NAMALWA (cell line): ENCODE data around the gene MYO1D.
"Not testable (repeated sequence)": the region's sequence is repeated elsewhere in the genome, so short reads cannot be mapped to it uniquely, and the experiment has no call there.

Experiments
- DNase-seq: peaks from one replicate; pipeline ENCODE4 v3.0.0-alpha.2; 2015; ENCODE audit warnings: low spot score

MYO1D gene

DNA sequence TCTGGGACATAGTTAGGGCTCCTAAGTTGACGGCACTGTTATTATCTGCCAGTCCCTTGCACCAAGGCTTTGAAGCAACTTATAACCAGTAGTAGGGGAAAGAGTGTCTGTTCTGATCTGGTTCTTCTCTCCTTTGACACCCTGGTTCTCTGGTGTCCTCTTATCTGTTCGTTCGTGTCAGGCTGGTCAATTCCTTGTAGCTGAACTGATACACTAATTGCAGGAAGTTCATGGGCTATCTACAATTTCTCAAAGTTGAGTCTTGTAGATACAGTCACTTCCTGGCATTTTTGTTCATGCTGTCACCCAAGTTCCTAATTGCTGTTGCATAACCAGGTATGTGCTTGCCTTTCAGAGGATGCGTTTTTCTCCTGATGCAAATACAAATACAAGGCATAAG lies 17.3 kb upstream of the MYO1D start:
- no peak for DNase-seq

DNA sequence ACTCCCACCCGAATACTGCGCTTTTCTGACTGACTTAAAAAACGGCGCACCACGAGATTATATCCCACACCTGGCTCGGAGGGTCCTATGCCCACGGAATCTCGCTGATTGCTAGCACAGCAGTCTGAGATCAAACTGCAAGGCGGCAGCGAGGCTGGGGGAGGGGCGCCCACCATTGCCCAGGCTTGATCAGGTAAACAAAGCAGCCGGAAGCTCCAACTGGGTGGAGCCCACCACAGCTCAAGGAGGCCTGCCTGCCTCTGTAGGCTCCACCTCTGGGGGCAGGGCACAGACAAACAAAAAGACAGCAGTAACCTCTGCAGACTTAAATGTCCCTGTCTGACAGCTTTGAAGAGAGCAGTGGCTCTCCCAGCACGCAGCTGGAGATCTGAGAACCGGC lies 10.5 kb upstream of the MYO1D start:
- not testable (repeated sequence) for DNase-seq

DNA sequence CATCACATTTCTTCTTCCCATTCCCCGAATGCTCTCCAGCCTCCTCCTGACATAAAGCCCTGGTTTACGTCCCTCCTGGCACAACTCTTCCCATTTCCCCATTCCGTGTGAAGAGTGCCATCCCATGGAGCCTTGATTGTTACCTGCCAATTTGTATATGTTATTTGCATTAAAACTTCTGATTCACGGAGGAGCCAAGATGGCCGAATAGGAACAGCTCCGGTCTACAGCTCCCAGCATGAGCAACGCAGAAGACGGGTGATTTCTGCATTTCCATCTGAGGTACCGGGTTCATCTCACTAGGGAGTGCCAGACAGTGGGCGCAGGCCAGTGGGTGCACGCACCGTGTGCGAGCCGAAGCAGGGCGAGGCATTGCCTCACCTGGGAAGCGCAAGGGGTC lies 10.0 kb upstream of the MYO1D start:
- not testable (repeated sequence) for DNase-seq

DNA sequence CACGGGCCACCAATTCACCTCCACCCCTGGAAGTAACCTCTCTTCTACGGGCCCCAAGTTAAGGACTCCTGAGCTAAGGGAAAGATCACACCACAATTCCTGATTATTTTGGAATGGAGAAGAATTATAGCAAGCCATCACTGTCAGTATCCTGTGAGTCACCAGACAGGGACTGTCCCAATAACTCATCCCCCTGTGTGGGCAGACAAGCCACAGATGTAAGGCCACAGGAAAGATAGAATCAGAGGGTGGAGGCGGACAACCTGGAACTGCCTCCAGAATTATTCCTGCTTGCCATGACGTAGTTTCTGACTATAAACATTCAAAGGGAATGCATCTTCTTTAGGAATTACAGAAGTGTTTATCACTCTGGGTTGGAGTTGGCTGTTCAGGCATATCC lies 5.8 kb upstream of the MYO1D start:
- DNase-seq = no peak

DNA sequence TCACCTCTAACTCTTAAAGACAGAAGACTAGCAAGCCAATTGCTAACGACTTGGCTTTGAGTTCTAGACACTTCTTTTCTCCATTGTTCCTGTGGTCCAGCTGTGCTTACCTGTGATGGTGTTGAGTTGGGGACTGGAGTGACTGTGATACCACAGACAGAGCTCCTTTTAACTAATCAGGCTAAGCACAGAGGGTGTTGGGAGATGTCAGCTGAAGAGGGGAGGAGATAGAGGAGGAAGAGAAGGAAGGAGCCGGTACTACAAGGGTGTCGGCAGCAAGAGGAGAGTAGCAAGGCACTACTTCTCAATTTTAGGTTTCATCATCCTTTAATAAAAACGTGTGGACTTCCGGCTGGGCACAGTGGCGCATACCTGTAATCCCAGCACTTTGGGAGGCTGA lies 5.1 kb upstream of the MYO1D start:
- DNase-seq = no peak

DNA sequence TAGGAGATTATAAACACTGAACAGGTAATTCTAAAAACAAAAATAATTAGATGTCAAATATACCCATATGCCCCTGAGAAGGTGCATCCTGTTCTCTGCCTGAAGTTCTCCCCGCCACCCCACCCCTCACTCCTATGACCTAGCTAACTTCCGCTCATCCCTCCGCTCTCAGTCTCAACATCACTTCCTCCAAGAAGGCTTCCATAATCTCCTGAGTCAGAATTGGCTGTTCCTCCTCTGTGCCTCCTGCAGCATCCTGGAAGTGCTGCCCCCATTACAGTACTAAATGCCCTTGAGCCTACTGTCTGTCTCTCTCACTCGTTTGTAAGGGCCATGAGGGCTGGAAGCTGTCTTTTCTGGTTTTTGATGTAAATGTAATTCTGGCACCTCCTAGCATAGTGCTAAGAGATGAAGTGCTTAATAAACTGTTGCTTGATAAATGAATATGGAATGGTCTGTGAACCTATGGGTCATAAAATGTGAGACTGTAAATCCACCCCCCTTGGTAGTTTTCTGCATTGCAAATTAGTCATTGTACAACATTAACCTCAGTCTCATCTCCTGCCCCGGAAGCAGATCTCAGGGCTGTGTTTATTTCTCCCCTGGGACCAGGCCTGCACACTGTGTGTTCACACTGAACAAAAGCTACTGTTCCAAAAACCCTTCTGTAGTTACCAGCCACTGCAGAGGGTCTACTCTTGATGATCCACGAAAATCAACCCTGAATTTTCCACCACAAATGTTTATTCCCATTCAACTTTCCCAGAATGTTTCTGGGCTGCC lies 3.9 kb upstream of the MYO1D start:
- peak; percentile 10 for DNase-seq

DNA sequence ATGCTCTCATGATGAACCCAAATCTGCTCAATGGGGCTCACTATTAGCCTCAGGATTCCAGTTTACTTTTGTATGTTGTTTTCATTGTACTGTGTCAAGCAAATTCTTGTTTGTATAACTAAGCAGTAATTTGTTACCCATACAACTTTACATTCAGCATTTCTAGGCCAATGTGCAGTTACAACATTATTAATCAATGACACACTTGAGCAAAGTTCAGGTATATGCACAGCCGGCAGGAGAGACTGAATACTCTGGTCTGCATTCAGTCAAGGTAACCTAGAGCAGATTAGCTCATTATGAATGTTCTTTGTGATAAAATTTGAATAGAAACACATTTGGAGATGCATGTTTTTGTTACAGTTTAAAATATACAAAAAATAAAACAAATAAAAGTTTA lies 2.2 kb upstream of the MYO1D start:
- no peak for DNase-seq

DNA sequence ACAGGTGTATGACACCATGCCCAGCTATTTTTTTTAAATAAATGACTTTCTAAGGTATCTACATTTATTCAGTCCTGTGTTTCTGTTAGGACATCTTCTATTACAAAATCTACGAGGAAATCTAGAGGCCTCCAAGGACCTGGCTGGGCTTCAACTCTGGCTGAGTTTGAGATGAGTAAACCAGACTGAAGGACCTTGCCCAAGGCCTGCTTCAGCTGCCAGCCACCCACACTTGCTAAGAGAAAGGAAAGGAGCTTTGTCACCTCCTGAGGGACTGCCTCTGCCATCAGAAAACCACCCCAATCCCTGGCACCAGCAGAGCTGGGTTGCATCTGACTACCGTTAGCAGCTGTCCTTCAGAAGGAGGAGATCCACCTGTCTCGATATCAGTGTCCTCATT lies 1.3 kb upstream of the MYO1D start:
- no peak for DNase-seq

DNA sequence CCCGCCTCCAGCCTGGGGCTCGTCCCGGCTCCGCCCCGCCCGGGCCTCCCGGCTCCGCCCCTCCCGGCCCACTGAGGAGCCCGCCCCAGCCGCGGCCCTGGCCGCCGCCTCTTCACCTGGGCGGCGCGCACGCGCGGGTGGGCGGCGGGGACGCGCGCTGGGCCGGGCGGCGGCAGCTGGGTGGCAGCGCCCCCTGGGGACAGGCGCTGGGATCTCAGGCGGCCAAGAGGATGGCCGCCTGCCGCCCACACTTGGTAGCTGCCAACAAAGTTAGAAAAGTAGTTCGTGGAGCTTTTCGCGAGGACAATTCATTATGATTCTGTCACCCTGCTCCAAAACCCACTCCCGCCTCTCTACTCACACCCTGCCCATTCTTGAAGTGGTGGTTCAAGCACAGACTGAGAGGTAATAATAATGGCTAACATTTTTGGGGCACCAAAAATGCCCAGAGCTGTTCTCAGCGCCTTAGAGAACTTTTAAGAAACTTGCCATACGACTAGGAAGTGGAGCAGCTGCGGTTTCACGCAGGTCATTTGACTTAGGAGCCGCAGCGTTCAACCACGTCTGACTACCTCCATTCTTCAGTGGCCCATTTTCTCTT lies 340 bp upstream of the MYO1D start:
- peak; percentile 82 for DNase-seq

DNA sequence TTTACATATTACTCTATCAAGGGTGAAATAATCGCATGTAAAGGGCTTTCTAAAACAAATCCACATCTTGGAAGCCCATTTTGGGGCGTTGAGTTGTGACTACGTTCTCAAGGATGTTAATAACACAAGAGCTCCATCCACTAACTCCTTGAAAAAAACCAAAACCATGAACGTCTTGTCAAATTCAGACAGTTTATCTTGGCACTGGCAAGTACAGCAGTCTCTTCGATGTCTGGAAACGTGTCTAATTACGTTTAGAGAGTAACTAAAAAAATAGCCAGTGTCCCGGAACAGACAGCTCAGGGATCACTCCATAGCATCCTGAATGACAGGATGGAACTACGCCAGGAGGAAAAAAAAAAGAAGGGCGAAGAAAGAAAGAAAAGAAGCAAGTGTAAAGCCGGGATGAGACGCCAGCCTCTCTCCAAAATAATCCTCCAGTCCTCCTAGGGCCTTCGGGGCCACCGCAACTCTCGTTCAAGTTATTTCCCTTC lies 954 bp downstream of the MYO1D start:
- DNase-seq = no peak

DNA sequence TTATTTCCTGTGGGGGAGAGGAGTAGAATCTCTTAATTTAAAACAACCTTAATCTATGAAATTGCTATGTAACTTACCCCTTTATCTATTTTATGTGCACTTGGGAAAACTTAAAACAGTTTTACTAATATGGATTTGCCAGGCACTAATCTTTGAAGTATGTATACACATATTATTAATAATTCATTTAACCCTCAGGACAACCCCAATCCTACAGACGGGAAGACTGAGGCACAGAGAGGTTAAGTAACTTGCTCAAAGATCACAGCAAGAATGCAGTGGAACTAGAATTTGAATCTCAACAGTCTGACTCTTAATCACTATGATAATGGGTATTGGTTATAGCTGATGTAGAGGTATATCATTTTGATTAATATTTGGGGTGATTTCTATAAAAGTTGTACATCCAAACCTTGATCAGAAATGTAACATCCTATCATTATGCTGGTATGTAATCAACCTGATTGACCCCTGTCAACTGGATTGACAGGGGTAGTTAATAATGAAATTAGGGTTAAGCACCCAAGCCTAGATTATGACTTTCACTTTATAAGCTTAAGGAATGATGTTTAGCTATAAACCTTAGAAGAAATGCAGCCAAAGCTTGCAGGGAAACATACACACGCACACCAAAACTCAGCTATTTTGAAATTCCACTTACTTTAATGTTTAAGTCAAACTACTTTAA lies 1.6 kb downstream of the MYO1D start:
- no peak for DNase-seq

DNA sequence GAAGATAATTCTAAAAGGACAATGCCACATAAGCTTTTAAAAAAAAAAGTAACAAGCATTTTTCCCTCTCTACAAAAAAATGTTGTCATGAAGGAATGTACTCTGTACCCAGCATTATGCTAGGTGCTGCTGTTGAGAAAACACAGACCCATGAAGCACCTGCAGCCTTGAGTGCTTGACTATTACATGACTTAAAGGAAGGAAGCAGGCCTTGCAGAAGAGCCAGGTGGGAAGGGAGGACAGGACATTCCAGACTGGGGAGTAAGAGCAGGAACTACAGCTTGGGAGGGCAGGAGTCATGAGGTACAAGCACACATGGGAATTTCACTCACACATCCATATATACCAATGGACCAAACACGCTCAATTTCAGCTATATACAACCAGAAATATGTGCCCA lies 3.8 kb downstream of the MYO1D start:
- no peak for DNase-seq

DNA sequence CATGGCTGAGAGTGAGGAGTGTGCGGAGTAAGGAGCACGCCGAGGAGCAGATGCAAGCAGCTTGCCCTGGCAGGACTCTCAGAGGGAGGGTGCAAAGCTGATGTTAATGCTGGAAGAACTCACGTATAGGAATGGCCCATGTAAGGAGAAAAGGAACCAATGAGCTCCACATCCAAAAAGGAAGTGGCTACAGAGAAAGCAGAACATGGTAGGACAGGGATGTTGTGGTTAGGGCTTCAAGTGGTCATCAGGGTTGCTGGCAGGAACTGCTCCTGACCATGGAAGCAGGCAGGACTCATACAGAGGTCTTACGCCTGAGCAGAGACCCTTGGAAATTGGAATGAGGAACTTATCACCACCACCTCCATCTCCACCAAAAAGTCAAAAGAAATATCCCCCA lies 5.2 kb downstream of the MYO1D start:
- DNase-seq = no peak

DNA sequence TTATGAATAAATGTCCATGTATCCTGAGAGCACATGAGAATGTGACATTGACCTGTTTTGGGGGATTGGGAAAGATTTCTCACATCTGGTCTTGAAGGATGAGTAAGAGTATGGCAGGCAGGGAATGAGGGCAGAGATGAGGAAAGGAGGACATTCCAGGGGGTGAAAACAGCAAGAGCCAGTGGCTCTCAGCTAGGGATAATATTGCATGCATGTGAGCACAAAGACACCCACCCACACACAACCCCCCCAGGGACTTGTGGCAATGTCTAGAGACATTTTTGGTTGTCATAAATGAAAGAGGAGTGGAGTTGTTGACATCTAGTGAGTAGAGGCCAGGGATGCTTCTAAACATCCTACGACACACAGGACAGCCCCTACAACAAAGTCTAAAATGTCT lies 6.0 kb downstream of the MYO1D start:
- no peak for DNase-seq

DNA sequence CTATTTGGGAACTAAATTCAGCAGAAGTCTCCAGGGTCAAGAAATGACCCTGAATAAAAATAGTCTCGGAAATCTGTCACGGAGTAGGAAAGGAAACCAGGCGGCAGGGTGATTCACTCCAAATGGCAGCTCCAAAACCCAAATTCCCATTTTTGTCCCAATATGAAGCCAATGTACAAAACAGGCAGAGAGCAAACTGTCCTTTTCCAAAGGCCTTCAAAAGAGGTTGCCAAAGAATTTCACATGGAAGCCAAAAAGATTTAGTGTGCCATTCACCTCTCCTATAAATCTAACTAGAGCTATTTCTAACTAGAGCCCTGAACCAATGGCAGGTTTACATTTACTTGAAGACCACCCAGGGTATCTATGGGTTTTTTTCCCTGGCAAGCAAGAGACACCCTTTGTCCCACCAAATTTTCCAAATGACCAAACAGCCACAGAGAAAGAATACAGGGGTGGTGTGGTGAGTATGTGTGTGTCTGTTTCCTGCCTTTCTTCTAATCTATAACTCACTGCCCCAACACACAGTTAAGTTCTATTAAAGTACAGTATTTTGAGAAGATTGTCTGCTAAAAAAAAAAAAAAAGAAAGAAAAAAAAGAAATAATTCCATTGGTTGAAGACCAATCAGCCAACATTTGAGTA lies 6.8 kb downstream of the MYO1D start:
- DNase-seq = no peak

DNA sequence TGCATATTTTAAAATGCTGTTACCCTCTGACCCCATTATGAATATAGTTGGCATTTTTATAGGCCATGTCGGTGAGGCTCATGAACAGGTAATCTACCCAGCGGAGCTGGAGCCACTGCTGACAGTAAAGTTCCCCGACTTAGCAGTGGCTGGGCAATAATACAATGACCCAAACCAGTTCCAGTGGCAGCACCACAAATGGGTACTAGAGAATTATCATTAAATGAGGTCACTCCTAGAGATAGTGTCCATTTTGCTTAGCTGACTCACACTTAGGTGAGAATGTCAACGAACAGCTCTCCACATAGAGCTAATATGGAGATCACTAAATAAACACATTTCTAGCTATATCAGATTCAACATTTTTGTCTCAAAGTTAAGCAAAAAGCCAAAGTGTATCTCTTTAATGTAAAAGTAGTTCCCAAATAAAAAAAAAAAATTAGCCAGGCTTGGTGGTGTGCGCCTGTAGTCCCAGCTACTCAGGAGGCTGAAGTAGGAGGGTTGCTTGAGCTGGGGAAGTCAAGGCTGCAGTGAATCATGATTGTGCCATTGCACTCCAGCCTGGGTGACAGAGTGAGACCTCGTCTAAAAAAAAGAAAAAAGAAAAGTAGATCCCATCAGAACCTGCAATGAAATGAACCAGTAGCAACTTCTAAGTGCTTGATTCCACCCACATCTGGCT lies 7.4 kb downstream of the MYO1D start:
- no peak for DNase-seq

DNA sequence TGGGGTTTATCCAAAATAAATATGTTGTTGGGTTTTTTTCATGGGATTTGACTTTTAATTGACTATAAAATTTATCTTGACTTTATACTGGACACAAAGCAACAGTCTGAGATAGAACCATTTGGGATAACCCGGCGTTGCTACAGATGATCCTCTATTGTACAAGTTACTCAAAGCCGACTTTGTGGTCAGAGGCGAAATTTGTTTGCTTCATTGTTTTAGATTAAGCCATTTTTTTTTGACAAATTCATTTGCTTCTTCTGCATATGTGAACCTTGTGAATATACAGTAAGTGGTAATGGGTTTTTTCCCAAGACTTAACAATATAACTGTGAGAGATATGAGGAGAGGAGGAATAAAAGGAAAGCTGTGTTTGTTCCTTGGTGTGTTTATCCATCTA lies 11.8 kb downstream of the MYO1D start:
- DNase-seq = no peak

DNA sequence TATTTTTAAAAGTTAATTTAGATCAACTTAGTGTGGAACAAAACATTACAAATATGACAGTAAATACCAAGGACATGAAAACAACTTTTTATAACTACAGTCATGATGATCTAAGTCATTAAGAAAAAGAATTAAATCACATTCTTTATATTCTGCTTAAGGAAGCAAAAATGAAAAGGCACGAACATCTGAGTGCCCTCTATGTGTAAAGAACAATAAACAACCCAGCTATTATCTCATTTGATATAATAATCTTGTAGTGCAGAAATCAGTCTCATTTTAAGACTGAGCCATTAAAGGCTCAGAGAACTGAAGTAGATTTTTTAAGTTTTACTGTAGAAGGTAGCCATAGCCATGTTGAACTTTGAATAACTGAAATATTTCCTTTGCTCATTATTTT lies 13.4 kb downstream of the MYO1D start:
- no peak for DNase-seq

DNA sequence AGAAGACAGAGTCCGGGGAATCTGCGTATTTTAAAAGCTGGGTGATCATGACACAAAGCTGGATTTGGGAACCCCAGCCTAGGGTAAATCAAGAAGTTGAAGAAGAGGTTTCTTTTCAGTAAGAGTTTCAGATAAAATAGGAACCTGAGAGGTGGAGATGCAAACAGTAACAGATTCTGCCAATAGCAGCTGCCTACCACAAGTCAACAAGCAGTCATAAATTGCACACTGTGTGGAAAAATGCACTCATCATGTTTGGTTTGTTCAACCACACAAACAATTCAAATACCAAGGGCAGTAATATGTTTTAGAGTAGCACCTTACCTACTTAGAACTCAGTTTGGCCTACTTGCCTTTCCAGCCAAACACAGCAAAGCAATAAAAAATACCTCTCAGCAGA lies 14.0 kb downstream of the MYO1D start:
- DNase-seq = no peak

DNA sequence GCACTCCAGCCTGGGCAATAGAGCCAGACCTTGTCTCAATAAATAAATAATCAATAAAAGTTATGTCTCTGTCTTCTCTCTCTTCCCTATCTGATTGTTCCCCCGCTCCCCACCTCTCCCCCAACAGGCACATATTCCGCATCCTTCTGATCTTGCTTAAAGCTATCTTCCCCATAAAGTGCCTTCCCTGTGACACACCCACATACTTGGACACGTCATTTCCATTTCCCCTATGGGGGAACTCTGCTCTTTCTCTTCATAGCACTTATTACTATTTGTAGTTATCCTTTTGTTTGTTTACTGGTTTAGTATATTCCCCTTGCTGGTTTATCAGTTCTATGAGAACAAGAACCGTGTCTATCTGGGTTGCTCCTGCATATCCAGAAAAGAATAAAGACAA lies 14.9 kb downstream of the MYO1D start:
- no peak for DNase-seq

DNA sequence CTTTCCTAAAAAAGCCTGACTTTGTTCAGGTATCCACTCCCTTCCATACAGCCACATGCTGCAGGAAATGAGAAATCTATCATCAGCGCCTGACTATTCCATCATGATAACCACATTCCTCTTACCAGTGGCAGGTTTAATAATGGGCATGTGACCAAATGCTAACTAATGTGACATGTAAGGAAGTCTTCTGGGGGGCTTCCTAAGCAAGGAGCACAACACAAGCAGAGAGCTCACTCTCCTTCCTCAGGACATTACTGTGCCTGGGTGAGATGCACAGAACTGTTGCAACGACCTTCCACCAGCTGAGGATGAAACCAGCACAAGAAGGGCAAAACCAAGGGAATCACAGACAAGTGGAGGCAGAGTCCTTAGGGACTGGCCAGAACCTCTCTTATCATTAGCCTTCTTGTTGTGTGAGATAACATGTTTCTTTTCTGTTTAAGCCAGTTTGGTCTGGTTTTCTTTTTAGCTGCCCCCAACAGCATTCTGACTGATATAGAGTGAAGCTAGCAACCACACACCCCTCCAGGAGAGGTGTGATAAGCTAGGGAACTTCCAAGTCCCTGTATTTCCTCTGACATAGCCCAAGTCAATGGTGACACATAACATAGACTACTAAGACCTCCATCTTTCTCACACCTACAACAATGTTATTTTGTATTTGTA lies 16.9 kb downstream of the MYO1D start:
- DNase-seq = no peak

DNA sequence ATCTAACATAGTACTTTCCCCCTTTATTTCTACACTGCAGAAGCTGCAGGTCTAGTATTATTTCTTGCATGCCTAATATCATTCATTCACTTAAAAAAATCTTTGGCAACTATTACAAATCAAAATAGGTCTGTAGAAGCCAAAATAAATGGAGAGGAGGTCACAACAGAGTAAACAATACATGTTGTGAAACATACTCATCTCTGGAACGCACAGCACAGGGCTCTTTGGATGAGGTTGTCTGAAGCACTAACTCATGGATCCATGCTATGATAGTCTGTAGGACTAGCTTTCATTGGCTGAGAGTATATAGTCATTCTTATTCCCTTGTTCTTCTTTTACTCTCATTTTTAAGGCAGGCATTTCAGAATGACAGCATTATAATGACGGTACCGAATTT lies 21.3 kb downstream of the MYO1D start:
- DNase-seq = no peak
